Activated naive CD8-positive, alpha-beta T cell treated with anti-CD3 and anti-CD28 coated beads, Interleukin-2, amount 10 ng/mL, durations not matched to agents 7 days and 5 days (primary cell): ENCODE results near the gene SNTB2. TPM values are rescaled to one million over a fixed set of nuclear protein-coding genes. Genes with fewer than 3 reads are reported as not detected.
"Not testable (repeated sequence)": the region's sequence is repeated elsewhere in the genome, so short reads cannot be mapped to it uniquely, and the experiment has no call there.

Experiments used
- ATAC-seq: fragments of 150-1000 bp; cut with Tn5 transposase; one replicate; pipeline ENCODE4 v1.10.0; 2021; ENCODE audit warnings: low read depth, moderate library complexity
- POLR2A ChIA-PET: fragments of 350-600 bp; sonication (Branson Sonifier 250); formaldehyde crosslinking; loops from one replicate; lab custom pipeline; 2021; ENCODE audit warnings: antibody characterized with exemption; lab: Charles Lee
- DNase-seq: peaks from one replicate; pipeline ENCODE4 v3.0.0; 2021
- H3K27ac Mint-ChIP-seq: one replicate; pipeline ENCODE4 v1.8.0; 2022; ENCODE audit warnings: mild to moderate bottlenecking, mixed read lengths
- H3K27me3 Mint-ChIP-seq: one replicate; pipeline ENCODE4 v1.8.0; 2022; ENCODE audit warnings: mild to moderate bottlenecking, moderate library complexity, mixed read lengths
- H3K36me3 Mint-ChIP-seq: one replicate; pipeline ENCODE4 v1.8.0; 2021; ENCODE audit warnings: mild to moderate bottlenecking, mixed read lengths
- H3K4me1 Mint-ChIP-seq: one replicate; pipeline ENCODE4 v1.8.0; 2021; ENCODE audit warnings: mixed read lengths
- H3K4me3 Mint-ChIP-seq: one replicate; pipeline ENCODE4 v1.8.0; 2022; ENCODE audit warnings: mild to moderate bottlenecking, moderate library complexity, mixed read lengths
- H3K9me3 Mint-ChIP-seq: one replicate; pipeline ENCODE4 v1.8.0; 2021; ENCODE audit warnings: mixed read lengths
- total RNA-seq, 2 experiments: library from RNA; stranded (reverse); gene quantifications; one replicate each; pipeline ENCODE4 v1.2.3, GENCODE V29; 2021

Gene SNTB2
- total RNA-seq, 2 experiments from 2014 or later, result 19.1 to 24.1 TPM

- Mint-ChIP-seq H3K27ac (no peak overlapping the region), H3K27me3 (no peaks in the 10 kb centered on the region), H3K4me3 (no peak overlapping the region), H3K36me3 (peaks cover 12% of the 10 kb centered on the region), H3K4me1 (peaks cover 4% of the 10 kb centered on the region), H3K9me3 (no peaks in the 10 kb centered on the region)
- no peak for ATAC-seq
- POLR2A ChIA-PET, result no interaction called here
- DNase-seq, result no peak
These were observed 73.5 kb downstream of the SNTB2 start for GRCh38 chr16:69260506-69260905.

- no peaks in the 10 kb centered on the region for H3K27me3 Mint-ChIP-seq
- H3K4me1 Mint-ChIP-seq, result peaks cover 2% of the 10 kb centered on the region
- peaks cover 16% of the 10 kb centered on the region for H3K36me3 Mint-ChIP-seq
- H3K4me3 Mint-ChIP-seq, result no peak overlapping the region
- POLR2A ChIA-PET, result no interaction called here
- ATAC-seq, result no peak
- H3K9me3 Mint-ChIP-seq, result no peaks in the 10 kb centered on the region
- no peak for DNase-seq
- no peak overlapping the region for H3K27ac Mint-ChIP-seq
These were observed 79.5 kb downstream of the SNTB2 start for GRCh38 chr16:69266334-69267063.

DNA sequence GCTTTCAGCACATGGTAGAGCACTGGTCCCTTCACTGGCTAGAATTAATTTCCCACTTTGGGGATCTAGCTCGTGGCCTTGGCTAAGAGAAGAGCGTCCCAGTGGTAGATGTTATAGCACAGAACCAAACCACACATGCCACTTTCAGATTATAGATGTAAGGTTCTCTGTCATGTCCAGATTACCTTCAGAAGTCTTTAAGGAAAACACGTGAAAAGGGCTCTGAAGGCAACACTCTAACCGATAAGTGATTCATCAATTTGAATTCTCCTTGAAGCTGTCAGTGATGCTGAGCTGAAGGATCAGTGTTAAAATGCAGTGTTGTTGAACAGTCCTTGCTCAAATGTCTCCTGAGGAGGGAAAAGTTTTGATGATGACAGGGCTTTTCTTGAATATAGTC lies 80.7 kb downstream of the SNTB2 start:
- ATAC-seq (no peak), DNase-seq (no peak)
- Mint-ChIP-seq H3K36me3 (peaks cover 16% of the 10 kb centered on the region), H3K27ac (no peak overlapping the region), H3K9me3 (no peaks in the 10 kb centered on the region), H3K4me1 (peaks cover 2% of the 10 kb centered on the region), H3K4me3 (no peak overlapping the region), H3K27me3 (no peaks in the 10 kb centered on the region)
- POLR2A ChIA-PET, result no interaction called here

DNA sequence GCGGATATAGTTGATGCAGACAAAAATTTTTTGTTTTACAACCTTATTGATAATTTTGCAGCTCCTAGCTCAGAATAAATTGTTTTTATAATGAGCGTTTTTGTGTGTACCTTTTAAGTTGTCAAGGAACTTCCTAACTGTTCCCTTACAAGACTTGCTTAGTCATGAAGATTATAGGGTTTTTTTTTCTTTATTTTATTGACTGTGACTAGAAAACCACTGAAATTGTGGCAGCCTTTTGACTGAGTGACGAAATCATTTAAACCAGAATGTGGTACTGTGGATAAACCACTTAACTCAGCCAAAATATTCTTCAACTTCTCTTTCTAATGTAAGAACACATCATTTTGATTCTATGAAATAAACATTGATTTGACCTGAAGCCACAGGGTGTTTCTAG lies 83.4 kb downstream of the SNTB2 start:
- peaks cover 2% of the 10 kb centered on the region for H3K4me1 Mint-ChIP-seq
- no peak overlapping the region for H3K4me3 Mint-ChIP-seq
- no peaks in the 10 kb centered on the region for H3K27me3 Mint-ChIP-seq
- ATAC-seq (no peak), DNase-seq (no peak)
- no peak overlapping the region for H3K27ac Mint-ChIP-seq
- peaks cover 11% of the 10 kb centered on the region for H3K36me3 Mint-ChIP-seq
- POLR2A ChIA-PET, result no interaction called here
- no peaks in the 10 kb centered on the region for H3K9me3 Mint-ChIP-seq

- Mint-ChIP-seq H3K4me3 (no peak overlapping the region), H3K27me3 (no peaks in the 10 kb centered on the region), H3K36me3 (peaks cover 11% of the 10 kb centered on the region), H3K4me1 (peaks cover 2% of the 10 kb centered on the region), H3K9me3 (no peaks in the 10 kb centered on the region), H3K27ac (no peak overlapping the region)
- POLR2A ChIA-PET, result no interaction called here
- no peak for DNase-seq
- no peak for ATAC-seq
These were observed 83.9 kb downstream of the SNTB2 start for GRCh38 chr16:69270831-69271230.

DNA sequence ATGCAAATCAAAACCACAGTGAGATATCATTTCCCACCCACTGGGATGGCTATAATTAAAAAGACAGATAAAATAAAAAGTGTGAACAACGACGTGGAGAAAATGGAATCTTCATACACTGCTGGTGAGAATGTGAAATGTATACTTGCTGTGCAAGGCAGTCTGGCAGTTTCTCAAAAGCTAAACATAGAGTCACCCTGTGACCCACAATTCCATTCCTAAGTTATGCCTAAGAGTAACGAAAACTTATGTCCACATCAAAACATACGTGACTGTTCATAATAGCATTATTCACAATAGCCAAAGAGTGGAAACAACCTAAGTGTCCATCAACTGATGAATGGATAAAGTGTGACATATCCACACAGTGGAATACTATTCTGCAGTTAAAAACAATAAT lies 86.0 kb downstream of the SNTB2 start:
- no peak for ATAC-seq

GRCh38 chr16:69274699-69275235 lies 87.8 kb downstream of the SNTB2 start:
- Mint-ChIP-seq H3K27ac (no peak overlapping the region), H3K27me3 (no peaks in the 10 kb centered on the region), H3K4me3 (no peak overlapping the region), H3K4me1 (peaks cover 2% of the 10 kb centered on the region), H3K36me3 (peaks cover 11% of the 10 kb centered on the region), H3K9me3 (no peaks in the 10 kb centered on the region)
- POLR2A ChIA-PET, result no interaction called here
- DNase-seq, result no peak
- no peak for ATAC-seq

More for the DNA sequence above, 86.0 kb downstream of the SNTB2 start:
- Mint-ChIP-seq H3K27me3 (no peaks in the 10 kb centered on the region), H3K4me3 (no peak overlapping the region), H3K27ac (no peak overlapping the region), H3K9me3 (no peaks in the 10 kb centered on the region), H3K4me1 (peaks cover 2% of the 10 kb centered on the region), H3K36me3 (peaks cover 11% of the 10 kb centered on the region)
- no peak for DNase-seq
- POLR2A ChIA-PET, result interaction anchor here (0.7 kb wide), 1 partner anchor 18 kb away, joined by 3 read pairs; no protein-coding TSS in a partner anchor

DNA sequence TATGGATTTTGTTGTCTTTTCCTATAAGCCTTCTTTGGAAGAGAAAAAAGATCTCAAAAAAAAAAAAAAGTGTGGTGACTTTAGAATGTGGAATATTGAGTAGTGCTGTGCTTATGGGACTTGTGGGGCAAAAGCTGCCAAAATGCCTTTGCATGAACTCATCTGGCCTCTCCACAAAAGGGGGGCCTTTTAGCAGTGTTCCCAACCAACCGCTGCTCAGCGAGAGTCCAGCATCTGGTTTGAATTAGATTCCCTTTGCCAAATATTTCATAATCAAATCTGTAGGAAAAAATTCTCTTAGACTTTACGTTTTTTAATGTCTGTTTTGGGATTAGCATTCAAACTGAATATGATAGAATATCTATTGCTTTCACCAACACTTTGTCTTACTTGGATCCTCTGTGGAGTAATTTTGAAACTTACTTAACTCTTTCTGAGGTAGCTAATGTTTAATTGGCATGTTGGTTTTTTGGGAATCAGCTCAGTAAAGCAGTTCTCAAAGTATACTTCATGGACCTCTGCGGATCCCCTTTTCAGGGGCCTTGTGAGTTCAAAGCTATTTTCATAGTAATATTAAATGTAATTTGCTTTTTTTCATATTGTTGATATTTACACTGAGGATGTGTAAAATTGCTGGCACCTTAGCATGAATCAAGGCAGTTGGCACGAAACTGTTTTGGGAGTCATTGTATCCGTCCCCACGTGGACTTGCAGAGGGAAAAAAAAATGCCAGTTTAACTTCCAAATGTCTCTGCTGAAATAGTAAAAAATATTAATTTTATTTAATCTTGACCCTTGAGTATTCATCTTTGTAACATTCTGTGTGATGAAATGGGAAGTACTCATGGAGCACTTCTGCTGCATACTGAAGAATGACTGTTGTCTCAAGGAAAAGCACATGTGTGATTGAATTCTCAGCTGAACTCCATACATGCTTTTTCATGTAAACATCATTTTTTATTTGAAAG lies 89.5 kb downstream of the SNTB2 start:
- DNase-seq (no peak), ATAC-seq (no peak)
- Mint-ChIP-seq H3K4me3 (no peak overlapping the region), H3K36me3 (peaks cover 3% of the 10 kb centered on the region), H3K9me3 (no peaks in the 10 kb centered on the region), H3K27me3 (no peaks in the 10 kb centered on the region), H3K27ac (no peak overlapping the region), H3K4me1 (no peaks in the 10 kb centered on the region)
- POLR2A ChIA-PET, result no interaction called here

GRCh38 chr16:69277413-69277812 lies 90.4 kb downstream of the SNTB2 start:
- Mint-ChIP-seq H3K36me3 (peaks cover 3% of the 10 kb centered on the region), H3K27ac (no peak overlapping the region), H3K9me3 (no peaks in the 10 kb centered on the region), H3K27me3 (no peaks in the 10 kb centered on the region), H3K4me3 (no peak overlapping the region), H3K4me1 (no peaks in the 10 kb centered on the region)
- POLR2A ChIA-PET, result no interaction called here
- DNase-seq (no peak), ATAC-seq (no peak)

- POLR2A ChIA-PET, result no interaction called here
- peaks cover 2% of the 10 kb centered on the region for H3K4me1 Mint-ChIP-seq
- H3K9me3 Mint-ChIP-seq, result no peaks in the 10 kb centered on the region
- no peak for ATAC-seq
- no peak overlapping the region for H3K4me3 Mint-ChIP-seq
- no peak for DNase-seq
- no peaks in the 10 kb centered on the region for H3K36me3 Mint-ChIP-seq
- H3K27ac Mint-ChIP-seq, result no peak overlapping the region
- H3K27me3 Mint-ChIP-seq, result no peaks in the 10 kb centered on the region
These were observed 96.9 kb downstream of the SNTB2 start for GRCh38 chr16:69283851-69284250.

DNA sequence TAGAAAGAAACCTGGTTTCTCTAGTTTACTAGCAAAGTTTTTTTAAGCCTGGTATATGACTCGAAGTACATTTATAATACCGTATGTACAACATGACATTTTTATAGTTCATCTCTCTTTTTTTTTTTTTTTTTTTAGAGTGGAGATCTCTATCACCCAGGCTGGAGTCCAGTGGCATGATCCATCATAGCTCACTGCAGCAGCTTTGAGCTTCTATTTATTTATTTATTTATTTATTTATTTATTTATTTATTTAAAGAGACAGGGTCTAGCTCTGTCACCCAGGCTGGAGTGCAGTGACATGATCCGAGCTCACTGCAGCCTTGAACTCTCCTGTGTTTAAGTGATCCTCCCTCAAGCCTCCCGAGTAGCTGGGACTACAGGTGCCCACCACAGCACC lies 98.3 kb downstream of the SNTB2 start:
- ATAC-seq (no peak), DNase-seq (no peak)
- no peaks in the 10 kb centered on the region for H3K9me3 Mint-ChIP-seq
- peaks cover 2% of the 10 kb centered on the region for H3K4me1 Mint-ChIP-seq
- H3K36me3 Mint-ChIP-seq, result no peaks in the 10 kb centered on the region
- H3K4me3 Mint-ChIP-seq, result no peak overlapping the region
- POLR2A ChIA-PET, result interaction anchor here (0.7 kb wide), 1 partner anchor 167 kb away, joined by 4 read pairs; no protein-coding TSS in a partner anchor
- H3K27ac Mint-ChIP-seq, result no peak overlapping the region
- no peaks in the 10 kb centered on the region for H3K27me3 Mint-ChIP-seq

DNA sequence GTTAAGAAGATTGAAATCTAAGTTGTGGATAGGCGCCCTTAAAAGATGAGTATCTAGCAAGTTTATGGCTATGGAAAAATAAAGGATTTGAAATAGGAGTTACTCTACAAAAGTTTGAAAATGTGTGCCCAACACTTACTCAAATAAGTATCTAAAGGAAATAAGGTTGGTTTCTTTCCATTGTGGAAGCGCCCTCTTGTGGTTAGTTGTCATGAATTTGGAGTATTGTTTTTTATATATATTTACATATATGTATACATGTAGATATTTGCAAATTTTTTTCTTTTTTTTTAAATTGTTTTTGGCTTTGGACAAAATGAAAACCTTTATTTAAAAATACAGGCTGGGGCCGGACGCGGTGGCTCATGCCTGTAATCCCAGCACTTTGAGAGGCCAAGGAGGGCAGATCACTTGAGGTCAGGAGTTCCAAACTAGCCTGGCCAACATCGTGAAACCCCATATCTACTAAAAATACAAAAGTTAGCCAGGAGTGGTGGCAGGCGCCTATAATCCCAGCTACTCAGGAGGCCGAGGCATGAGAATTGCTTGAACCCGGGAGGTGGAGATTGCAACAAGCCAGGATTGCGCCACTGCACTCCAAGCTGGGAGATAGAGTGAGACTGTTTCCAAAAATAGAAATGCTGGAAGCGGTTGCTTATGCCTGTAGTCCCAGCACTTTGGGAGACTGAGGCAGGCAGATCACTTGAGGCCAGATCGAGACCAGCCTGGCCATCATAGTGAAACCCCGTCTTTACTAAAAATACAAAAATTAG lies 100.2 kb downstream of the SNTB2 start:
- H3K27me3 Mint-ChIP-seq, result no peaks in the 10 kb centered on the region
- no peak for ATAC-seq
- POLR2A ChIA-PET, result interaction anchor here (0.8 to 1.2 kb wide), 2 partner anchors 99 to 137 kb away, joined by 5 to 6 read pairs; no protein-coding TSS in a partner anchor
- peaks cover 2% of the 10 kb centered on the region for H3K4me1 Mint-ChIP-seq
- DNase-seq, result no peak
- H3K36me3 Mint-ChIP-seq, result no peaks in the 10 kb centered on the region
- no peak overlapping the region for H3K4me3 Mint-ChIP-seq
- H3K9me3 Mint-ChIP-seq, result no peaks in the 10 kb centered on the region
- H3K27ac Mint-ChIP-seq, result no peak overlapping the region

DNA sequence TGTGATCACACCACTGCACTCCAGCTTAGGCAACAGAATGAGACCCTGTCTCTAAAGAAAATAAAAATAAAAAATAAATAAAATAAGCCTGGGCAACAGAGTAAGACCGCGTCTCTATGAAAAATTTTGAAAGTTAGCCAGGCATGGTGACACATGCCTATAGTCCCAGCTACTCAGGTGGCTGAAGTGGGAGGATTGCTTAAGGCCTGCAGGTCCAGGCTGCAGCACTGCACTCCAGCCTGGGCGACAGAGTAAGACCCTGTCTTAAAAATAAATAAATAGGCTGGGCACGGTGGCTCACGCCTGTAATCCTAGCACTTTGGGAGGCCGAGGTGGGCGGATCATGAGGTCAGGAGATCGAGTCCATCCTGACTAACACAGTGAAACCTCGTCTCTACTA lies 104.7 kb downstream of the SNTB2 start:
- H3K4me3 Mint-ChIP-seq, H3K4me1 Mint-ChIP-seq, H3K9me3 Mint-ChIP-seq, H3K27ac Mint-ChIP-seq, ATAC-seq, DNase-seq, H3K27me3 Mint-ChIP-seq, H3K36me3 Mint-ChIP-seq: not testable (repeated sequence)
- POLR2A ChIA-PET, result interaction anchor here (0.6 kb wide), 1 partner anchor 19 kb away, joined by 3 read pairs; no protein-coding TSS in a partner anchor
